Measurements from ENCODE around the gene PLA2R1. TPM values are rescaled to one million over a fixed set of nuclear protein-coding genes. Genes with fewer than 3 reads are reported as not detected.

Gene PLA2R1
- polyA plus RNA-seq, 1 experiment = 2.0 TPM

DNA sequence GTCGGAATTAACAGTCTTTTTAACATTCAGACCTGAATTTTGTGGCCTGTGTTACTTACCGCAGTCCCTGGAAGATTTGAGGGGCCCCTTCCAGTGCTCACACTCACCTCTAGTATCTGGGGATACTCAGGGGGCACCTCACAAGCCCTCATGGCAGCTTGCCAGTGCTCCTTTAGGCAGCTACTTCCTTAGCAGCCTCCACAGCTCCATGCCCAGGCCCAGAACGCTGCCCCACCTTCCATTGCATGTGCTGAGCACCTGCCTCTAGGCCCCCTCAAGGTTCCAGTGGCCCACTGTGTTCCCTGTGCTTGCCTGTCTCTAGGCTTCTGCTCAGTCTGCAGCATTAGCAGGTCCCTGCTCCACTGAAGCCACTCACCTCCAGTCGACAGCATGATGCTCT is 30.0 kb upstream of the PLA2R1 start:
- Histone ChIP-seq H3K4me3 (ENCODE audit: low read depth, low read length) (no peak overlapping the region), H3K27me3 (ENCODE audit: control insufficient read depth, insufficient read depth, low read length) (no peaks in the 10 kb centered on the region), H3K27ac (ENCODE audit: low read depth, low read length) (no peak overlapping the region), H3K9me3 (ENCODE audit: control insufficient read depth, insufficient read depth, low read length) (peaks cover 20% of the 10 kb centered on the region)
- DNase-seq (ENCODE audit: low read depth, low spot score) = no peak
- TF ChIP-seq, protein P1, sequence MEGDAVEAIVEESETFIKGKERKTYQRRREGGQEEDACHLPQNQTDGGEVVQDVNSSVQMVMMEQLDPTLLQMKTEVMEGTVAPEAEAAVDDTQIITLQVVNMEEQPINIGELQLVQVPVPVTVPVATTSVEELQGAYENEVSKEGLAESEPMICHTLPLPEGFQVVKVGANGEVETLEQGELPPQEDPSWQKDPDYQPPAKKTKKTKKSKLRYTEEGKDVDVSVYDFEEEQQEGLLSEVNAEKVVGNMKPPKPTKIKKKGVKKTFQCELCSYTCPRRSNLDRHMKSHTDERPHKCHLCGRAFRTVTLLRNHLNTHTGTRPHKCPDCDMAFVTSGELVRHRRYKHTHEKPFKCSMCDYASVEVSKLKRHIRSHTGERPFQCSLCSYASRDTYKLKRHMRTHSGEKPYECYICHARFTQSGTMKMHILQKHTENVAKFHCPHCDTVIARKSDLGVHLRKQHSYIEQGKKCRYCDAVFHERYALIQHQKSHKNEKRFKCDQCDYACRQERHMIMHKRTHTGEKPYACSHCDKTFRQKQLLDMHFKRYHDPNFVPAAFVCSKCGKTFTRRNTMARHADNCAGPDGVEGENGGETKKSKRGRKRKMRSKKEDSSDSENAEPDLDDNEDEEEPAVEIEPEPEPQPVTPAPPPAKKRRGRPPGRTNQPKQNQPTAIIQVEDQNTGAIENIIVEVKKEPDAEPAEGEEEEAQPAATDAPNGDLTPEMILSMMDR (IDR thresholded peaks at IDR 0.05; ENCODE audit: low read depth, low read length) = no peak
- ChIA-PET CTCF (interaction anchor here (0.7 kb wide), 1 partner anchor 1189 kb away, joined by 3 read pairs; no protein-coding TSS in a partner anchor), POLR2A (no interaction called here)

DNA sequence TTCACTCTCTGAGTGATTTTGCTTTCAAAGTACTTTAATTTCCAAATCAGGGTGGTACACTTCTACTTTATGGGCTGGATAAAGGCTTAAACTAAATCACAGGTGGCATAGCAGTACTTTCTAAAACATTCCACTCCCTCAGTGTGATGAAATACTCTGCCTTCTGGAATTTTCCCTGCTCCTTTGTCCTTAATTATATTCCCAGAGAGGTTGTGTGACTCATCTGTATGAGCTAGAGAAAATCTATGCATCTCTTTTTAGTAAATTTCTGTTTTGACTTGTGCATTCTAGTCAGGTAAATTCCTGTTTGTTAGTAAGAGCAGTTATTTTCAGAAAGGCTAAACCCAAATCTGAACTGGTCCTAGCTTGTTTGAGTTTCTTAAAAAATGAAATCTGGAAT is 29.0 kb upstream of the PLA2R1 start:
- Histone ChIP-seq H3K4me3 (ENCODE audit: low read depth, low read length) (no peak overlapping the region), H3K27ac (ENCODE audit: low read depth, low read length) (no peak overlapping the region), H3K27me3 (ENCODE audit: control insufficient read depth, insufficient read depth, low read length) (no peaks in the 10 kb centered on the region), H3K9me3 (ENCODE audit: control insufficient read depth, insufficient read depth, low read length) (peaks cover 27% of the 10 kb centered on the region)
- ChIA-PET CTCF (interaction anchor here (0.8 to 1.2 kb wide), 3 partner anchors 179 to 972 kb away, joined by 3 to 7 read pairs (median 3); no protein-coding TSS in a partner anchor), POLR2A (no interaction called here)
- no peak for DNase-seq (ENCODE audit: low read depth, low spot score)
- TF ChIP-seq, protein P1 (IDR thresholded peaks at IDR 0.05; ENCODE audit: low read depth, low read length) = no peak

DNA sequence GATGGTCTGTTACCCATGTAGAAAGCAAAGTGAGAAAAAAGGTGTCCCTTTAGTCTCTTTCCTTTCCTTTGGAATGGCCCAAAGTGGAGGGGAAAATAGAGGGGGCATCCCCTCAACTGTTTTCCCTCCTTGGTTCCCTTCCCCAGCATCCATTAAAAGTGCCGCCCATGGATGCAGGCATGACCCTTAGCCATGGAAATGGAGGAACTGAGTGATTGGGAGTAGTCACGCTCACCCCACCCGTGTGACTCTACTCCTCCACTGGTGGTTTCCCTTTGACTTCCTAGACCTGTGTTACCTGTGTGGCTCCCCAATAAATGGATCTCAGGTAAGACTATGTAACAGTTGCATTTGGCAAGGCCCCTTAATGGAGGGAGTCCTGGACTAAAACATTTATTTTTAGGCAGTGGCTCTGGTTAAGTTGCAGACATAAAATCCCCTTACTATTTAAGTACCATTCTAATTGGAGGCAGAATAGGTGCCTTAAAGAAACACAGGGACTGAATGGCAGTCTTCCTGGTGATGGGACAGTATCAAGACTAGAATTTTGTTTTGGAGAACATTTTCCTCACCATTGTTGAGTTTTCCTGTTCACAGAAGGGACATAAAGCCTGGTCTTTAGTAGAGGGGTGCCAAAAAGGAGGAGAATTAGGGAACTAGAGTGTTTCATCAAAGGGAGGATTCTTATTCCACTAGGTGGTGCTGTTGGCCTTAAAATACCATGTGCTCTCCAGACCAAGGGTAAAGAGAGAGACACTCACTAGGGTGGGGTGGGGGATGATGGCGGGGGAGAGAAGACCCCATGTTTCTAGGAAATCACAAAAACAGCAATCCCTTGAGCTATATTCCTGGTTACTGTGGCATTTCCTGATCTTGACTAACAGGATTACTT is 25.7 kb upstream of the PLA2R1 start:
- no peak for DNase-seq (ENCODE audit: low read depth, low spot score)
- H3K4me3 ChIP-seq (ENCODE audit: low read depth, low read length) = no peak overlapping the region
- peaks cover 35% of the 10 kb centered on the region for H3K9me3 ChIP-seq (ENCODE audit: control insufficient read depth, insufficient read depth, low read length)
- ChIA-PET CTCF (interaction anchor here (0.8 to 0.9 kb wide), 2 partner anchors 916 to 976 kb away, joined by 3 read pairs; no protein-coding TSS in a partner anchor), POLR2A (no interaction called here)
- TF ChIP-seq, protein P1 (IDR thresholded peaks at IDR 0.05; ENCODE audit: low read depth, low read length) = peak; percentile 27; the same call in 1 of the 2 replicates
- no peaks in the 10 kb centered on the region for H3K27me3 ChIP-seq (ENCODE audit: control insufficient read depth, insufficient read depth, low read length)
- no peak overlapping the region for H3K27ac ChIP-seq (ENCODE audit: low read depth, low read length)

DNA sequence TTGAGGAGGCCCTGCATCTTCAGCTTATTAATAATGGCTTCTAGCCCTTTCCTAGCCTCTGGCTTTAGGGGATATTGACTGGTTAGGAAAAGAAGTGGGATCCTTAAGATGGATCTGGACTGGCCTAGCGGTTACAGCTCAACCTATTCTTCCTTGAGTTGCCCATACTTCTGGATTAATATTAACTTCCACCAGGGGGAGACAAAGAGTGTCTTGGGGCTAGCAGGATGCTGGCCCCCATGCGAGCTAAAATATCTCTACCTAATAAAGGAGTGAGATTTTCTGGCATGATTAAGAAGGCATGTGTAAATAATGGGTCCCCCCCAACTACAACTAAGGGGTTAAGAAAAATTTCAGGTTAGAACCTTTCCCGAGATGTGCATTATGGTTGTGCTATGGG is 23.2 kb upstream of the PLA2R1 start:
- H3K9me3 ChIP-seq (ENCODE audit: control insufficient read depth, insufficient read depth, low read length) = peaks cover 32% of the 10 kb centered on the region; the same call in 1 of the 2 replicates
- TF ChIP-seq, protein P1 (IDR thresholded peaks at IDR 0.05; ENCODE audit: low read depth, low read length) = peak; percentile 17; the same call in 1 of the 2 replicates
- no peak overlapping the region for H3K27ac ChIP-seq (ENCODE audit: low read depth, low read length)
- CTCF ChIA-PET = interaction anchor here (1.2 to 1.4 kb wide), 3 partner anchors 24 to 919 kb away, joined by 3 to 6 read pairs (median 4); no protein-coding TSS in a partner anchor
- POLR2A ChIA-PET = no interaction called here
- no peaks in the 10 kb centered on the region for H3K27me3 ChIP-seq (ENCODE audit: control insufficient read depth, insufficient read depth, low read length)
- no peak for DNase-seq (ENCODE audit: low read depth, low spot score)
- no peak overlapping the region for H3K4me3 ChIP-seq (ENCODE audit: low read depth, low read length)
